Ovary (tissue), 9 donors: ENCODE measurements around the gene SFMBT2. TPM values are rescaled to one million over a fixed set of nuclear protein-coding genes. Genes with fewer than 3 reads are reported as not detected.

Experiments used
- DNase-seq, 5 donors: peaks; one replicate each; pipeline ENCODE4 v3.0.0-alpha.2; 2019 to 2020
- H3K27ac ChIP-seq, 2 donors: fragments of 200-600 bp; one replicate each; pipeline versions ENCODE4 v1.5.1 to v1.8.0; 2019 to 2022
- H3K27me3 ChIP-seq: fragments of 200-600 bp; one replicate; pipeline ENCODE4 v1.8.0; 2022
- H3K36me3 ChIP-seq: fragments of 200-600 bp; sonication (generic); one replicate; pipeline ENCODE4 v1.5.1; 2019
- H3K4me1 ChIP-seq: one replicate; pipeline ENCODE4 v1.8.1; 2013; ENCODE audit warnings: mild to moderate bottlenecking, moderate library complexity; ENCODE audit not compliant: insufficient read depth
- H3K4me3 ChIP-seq: fragments of 200-600 bp; sonication (generic); one replicate; pipeline ENCODE4 v1.5.1; 2017
- H3K9me3 ChIP-seq, 2 donors: fragments of 200-600 bp in 1 of 2; sonication (generic) in 1 of 2; one replicate each; pipeline versions ENCODE4 v1.5.1 to v1.8.1; 2013 to 2019; ENCODE audit warnings: mild to moderate bottlenecking in 1 of 2, moderate library complexity in 1 of 2
- EP300 ChIP-seq: sonication (generic); formaldehyde crosslinking; IDR thresholded peaks from one replicate; pipeline ENCODE4 v1.6.1; 2017; ENCODE audit warnings: antibody characterized with exemption
- POLR2A ChIP-seq: fragments of 450-650 bp; IDR thresholded peaks from one replicate; pipeline ENCODE4 v1.6.1; 2017; ENCODE audit warnings: antibody characterized with exemption, mild to moderate bottlenecking, moderate library complexity
- WGBS, 3 donors: extraction: QIAGEN DNeasy Blood & Tissue Kit in 1 of 3; methylation state at CpG; one replicate each; pipeline versions ENCODE4 v1.1.5 to v1.1.7; 2013 to 2017; 5-methylcytosine and 5-hydroxymethylcytosine counted together
- intact Hi-C, 4 donors: fragments of 100-400 bp; cut with DNase I; formaldehyde crosslinking; loops; one replicate each; pipeline versions ENCODE4 v1.11.0 to v1.15.1; 2022 to 2023
- polyA plus RNA-seq, 2 donors: library from polyadenylated mRNA; stranded (reverse); fragments of 200-250 nt in 1 of 2; fragments of 350-450 nt in 1 of 2; fragmentation: Illumina TruSeq in 1 of 2; extraction: RNeasy Lipid Tissue Mini Kit (QIAGEN cat#74804) in 1 of 2; gene quantifications; one replicate each; pipeline ENCODE4 v1.2.3, GENCODE V29; 2013 to 2014
- total RNA-seq, 7 donors: library from RNA; depleted of rRNA in 2 of 7; stranded (reverse); fragments of >200 nt in 2 of 7; fragmentation: NEBNext Ultra II Directional in 3 of 7; extraction: Animal tissue kit (Norgen Biotek cat#: 25700) in 3 of 7; gene quantifications; one replicate each; pipeline versions ENCODE4 v1.1.0 to v1.2.4, GENCODE V29; 2016 to 2023
- TF ChIP-seq, protein P1 (sequence below), 3 donors: fragments of 450-650 bp in 2 of 3; fragments of 200-600 bp in 1 of 3; IDR thresholded peaks; one replicate each; pipeline versions ENCODE4 v1.5.1 to v1.8.0; 2016 to 2022; ENCODE audit warnings: antibody characterized with exemption in 3 of 3, mild to moderate bottlenecking in 1 of 3
- donor health status: DM: no; HTN: no; CAD: no; lungs with moderate emphysema.
- donor health status: DM: no; HTN: no; CAD: no.
- donor health status: Bipolar disorder and iron deficiency.
- donor health status: DM: yes; HTN: yes; CAD: no.
- donor health status: DM: no; HTN: no; CAD: no.
- donor health status: DM: yes; HTN: yes; CAD: no.

Gene SFMBT2
- total and polyA plus RNA-seq, 9 donors = 5.0 to 28.1 (median 17.8) TPM

DNA sequence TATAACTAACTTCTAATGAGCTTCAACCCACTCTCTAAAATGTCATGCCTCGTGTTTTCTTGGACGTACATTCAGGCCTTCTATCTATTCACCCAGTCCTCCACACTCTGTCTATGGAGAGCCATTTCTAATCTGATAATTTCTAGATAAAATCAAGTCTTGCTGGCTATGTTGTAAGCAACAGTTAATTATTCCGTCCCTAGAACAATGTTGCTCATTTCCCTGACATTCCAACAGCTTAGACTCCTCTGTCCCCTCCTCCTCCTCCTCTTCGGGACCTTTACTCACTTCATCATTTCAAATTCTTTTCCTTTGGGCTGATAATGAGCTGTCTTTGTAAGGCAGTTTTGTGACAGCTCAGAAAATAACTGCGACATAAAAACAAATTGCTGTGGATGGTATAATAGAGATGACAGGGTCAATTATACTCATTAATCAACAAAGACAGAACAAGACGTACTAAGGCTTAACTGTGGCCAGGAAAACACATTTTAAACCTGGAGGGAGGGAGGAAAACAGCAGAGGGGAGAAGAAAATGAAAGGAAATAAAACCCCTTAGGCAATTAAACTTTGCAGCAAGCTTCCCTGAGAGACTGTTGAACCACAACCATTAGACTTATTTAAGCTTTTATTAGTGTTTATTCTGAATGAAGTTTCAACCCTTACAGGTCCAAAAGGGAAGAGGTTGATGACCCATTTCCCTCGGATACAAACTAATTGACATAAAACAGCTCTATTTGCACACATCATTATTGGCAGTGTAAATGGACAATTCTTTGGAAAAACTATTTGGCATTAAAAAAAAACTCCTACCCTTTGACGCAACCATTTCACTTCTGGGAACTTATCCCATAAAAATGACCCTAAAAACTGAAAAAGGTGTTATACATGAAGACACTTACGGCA lies 179.1 kb downstream of the SFMBT2 start:
- no peaks in the 10 kb centered on the region for H3K36me3 ChIP-seq
- no peak overlapping the region for H3K27ac ChIP-seq

DNA sequence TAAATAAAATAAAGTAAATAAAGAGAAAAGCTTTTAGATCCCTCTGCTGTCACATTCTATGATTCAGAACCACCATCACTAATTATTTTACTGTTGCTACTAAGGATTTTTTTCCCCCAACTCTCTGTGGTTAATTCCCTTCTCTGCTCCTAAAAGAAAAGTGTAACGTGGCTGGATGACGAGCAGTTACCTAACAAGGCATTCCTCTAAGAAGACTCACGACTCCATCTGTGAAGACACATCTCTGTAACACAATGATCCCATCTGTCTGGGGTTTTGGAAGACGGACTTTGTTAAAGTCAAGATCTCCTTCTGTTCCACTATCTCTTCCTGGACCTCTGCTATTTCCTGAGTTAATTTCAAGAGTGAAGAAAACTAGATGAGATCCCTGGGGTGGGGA lies 179.9 kb downstream of the SFMBT2 start:
- no peaks in the 10 kb centered on the region for H3K36me3 ChIP-seq
- no peak for DNase-seq
- no peaks in the 10 kb centered on the region for H3K27me3 ChIP-seq
- no peak overlapping the region for H3K4me3 ChIP-seq
- intact Hi-C loops = no loop called here
- TF ChIP-seq, protein P1, sequence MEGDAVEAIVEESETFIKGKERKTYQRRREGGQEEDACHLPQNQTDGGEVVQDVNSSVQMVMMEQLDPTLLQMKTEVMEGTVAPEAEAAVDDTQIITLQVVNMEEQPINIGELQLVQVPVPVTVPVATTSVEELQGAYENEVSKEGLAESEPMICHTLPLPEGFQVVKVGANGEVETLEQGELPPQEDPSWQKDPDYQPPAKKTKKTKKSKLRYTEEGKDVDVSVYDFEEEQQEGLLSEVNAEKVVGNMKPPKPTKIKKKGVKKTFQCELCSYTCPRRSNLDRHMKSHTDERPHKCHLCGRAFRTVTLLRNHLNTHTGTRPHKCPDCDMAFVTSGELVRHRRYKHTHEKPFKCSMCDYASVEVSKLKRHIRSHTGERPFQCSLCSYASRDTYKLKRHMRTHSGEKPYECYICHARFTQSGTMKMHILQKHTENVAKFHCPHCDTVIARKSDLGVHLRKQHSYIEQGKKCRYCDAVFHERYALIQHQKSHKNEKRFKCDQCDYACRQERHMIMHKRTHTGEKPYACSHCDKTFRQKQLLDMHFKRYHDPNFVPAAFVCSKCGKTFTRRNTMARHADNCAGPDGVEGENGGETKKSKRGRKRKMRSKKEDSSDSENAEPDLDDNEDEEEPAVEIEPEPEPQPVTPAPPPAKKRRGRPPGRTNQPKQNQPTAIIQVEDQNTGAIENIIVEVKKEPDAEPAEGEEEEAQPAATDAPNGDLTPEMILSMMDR (IDR thresholded peaks at IDR 0.05) = no peak
- TF ChIP-seq POLR2A (no peak), EP300 (no peak)
- H3K4me1 ChIP-seq = no peaks in the 10 kb centered on the region
- WGBS, 3 donors = 85 to 93% (median 89%) methylated on average over 4 of the region's 4 CpGs
- H3K27ac ChIP-seq = no peak overlapping the region
- no peaks in the 10 kb centered on the region for H3K9me3 ChIP-seq

More for the DNA sequence above, 179.1 kb downstream of the SFMBT2 start:
- DNase-seq = no peak
- Histone ChIP-seq H3K27me3 (no peaks in the 10 kb centered on the region), H3K9me3 (no peaks in the 10 kb centered on the region), H3K4me1 (no peaks in the 10 kb centered on the region), H3K4me3 (no peak overlapping the region)
- WGBS, 3 donors = 56 to 73% (median 64%) methylated on average over 9 of the region's 9 CpGs
- intact Hi-C loops = no loop called here
- TF ChIP-seq, protein P1 (IDR thresholded peaks at IDR 0.05) = no peak

DNA sequence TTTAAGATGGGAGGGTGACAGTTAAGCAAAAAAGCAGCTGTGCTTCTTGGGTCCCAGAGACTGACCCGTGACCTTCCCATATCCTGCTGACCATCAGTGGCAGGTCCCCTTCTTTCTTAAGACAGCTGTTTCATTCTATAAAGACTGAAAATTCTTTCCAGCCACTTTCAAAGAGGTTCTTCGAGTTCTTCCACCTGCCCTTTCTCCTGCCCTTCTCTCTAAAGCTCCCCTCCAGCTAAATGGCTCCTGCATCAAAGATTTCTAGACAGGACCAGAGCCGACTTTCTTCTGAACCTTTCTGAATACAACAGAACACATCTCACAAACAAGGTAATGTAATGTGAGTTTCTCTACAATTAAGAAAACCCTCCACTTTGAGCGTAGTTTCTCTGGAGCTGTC lies 180.8 kb downstream of the SFMBT2 start:
- no peaks in the 10 kb centered on the region for H3K4me1 ChIP-seq
- no peaks in the 10 kb centered on the region for H3K27me3 ChIP-seq
- intact Hi-C loops = no loop called here
- TF ChIP-seq POLR2A (no peak), EP300 (no peak)
- TF ChIP-seq, protein P1 (IDR thresholded peaks at IDR 0.05) = no peak
- no peak overlapping the region for H3K4me3 ChIP-seq
- H3K36me3 ChIP-seq = no peaks in the 10 kb centered on the region
- H3K9me3 ChIP-seq = peaks cover 0 to 3% of the 10 kb centered on the region in 2 donors
- 94 to 96% (median 96%) methylated on average over 4 of the region's 4 CpGs for WGBS, 3 donors
- H3K27ac ChIP-seq = no peak overlapping the region
- no peak for DNase-seq

DNA sequence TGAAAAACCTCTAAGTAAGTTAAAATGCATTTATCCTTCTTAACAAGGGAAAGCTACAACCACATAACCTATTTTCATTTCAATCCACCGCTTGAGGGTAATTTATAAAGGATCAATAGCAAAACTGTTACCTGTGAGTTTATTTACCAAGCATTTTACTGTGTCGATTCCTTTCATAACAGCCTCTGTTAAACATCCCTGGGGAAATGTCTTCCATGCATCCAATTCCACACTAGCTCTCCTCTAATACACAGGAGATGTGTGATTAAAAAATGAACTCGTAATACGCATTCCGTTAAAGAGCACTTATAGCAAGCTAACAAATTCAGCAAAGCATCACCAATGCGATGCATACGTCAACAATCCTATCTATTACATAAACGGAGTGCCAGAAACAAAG lies 185.7 kb downstream of the SFMBT2 start:
- 85 to 95% (median 94%) methylated on average over 8 of the region's 8 CpGs for WGBS, 3 donors

More for the DNA sequence above, 185.7 kb downstream of the SFMBT2 start:
- no peaks in the 10 kb centered on the region for H3K4me1 ChIP-seq
- intact Hi-C loops = no loop called here
- H3K27ac ChIP-seq = no peak overlapping the region
- no peak overlapping the region for H3K4me3 ChIP-seq
- no peak for DNase-seq
- TF ChIP-seq, protein P1 (IDR thresholded peaks at IDR 0.05) = no peak
- TF ChIP-seq EP300 = no peak
- TF ChIP-seq POLR2A = no peak
- no peaks in the 10 kb centered on the region for H3K36me3 ChIP-seq
- H3K27me3 ChIP-seq = no peaks in the 10 kb centered on the region
- H3K9me3 ChIP-seq = peaks cover 0 to 11% of the 10 kb centered on the region in 2 donors
